Left lung (tissue), 10 donors: ENCODE data around the gene FHL2. TPM values are rescaled to one million over a fixed set of nuclear protein-coding genes. Genes with fewer than 3 reads are reported as not detected.

Source experiments
- ATAC-seq: fragments of 200-7000 bp; cut with Tn5 transposase; one replicate; pipeline ENCODE4 v1.9.1; 2020; ENCODE audit warnings: moderate library complexity
- DNase-seq, 4 donors: peaks; one replicate each; pipeline ENCODE4 v3.0.0-alpha.2; 2013 to 2020
- H3K27ac ChIP-seq, 2 donors: fragments of 200-600 bp; sonication (generic) in 1 of 2; one replicate each; pipeline versions ENCODE4 v1.5.0 to v1.8.0; 2020 to 2021
- H3K27me3 ChIP-seq, 2 donors: fragments of 200-600 bp; sonication (generic) in 1 of 2; one replicate each; pipeline versions ENCODE4 v1.5.0 to v1.8.0; 2020 to 2021
- H3K36me3 ChIP-seq, 2 donors: fragments of 200-600 bp; sonication (generic) in 1 of 2; one replicate each; pipeline versions ENCODE4 v1.5.0 to v1.8.0; 2020 to 2021
- H3K4me1 ChIP-seq, 2 donors: fragments of 200-600 bp; one replicate each; pipeline ENCODE4 v1.8.0; 2021
- H3K4me3 ChIP-seq, 2 donors: fragments of 200-600 bp; sonication (generic) in 1 of 2; one replicate each; pipeline versions ENCODE4 v1.5.0 to v1.8.0; 2020 to 2021; ENCODE audit warnings: mild to moderate bottlenecking in 1 of 2
- H3K9me3 ChIP-seq, 2 donors: fragments of 200-600 bp; sonication (generic) in 1 of 2; one replicate each; pipeline versions ENCODE4 v1.5.0 to v1.8.0; 2020 to 2021
- CTCF ChIP-seq, 2 donors: fragments of 200-600 bp; sonication (generic) in 1 of 2; IDR thresholded peaks; one replicate each; pipeline versions ENCODE4 v1.5.0 to v1.8.0; 2021; ENCODE audit warnings: antibody characterized with exemption in 2 of 2
- intact Hi-C, 2 donors: fragments of 100-400 bp; cut with DNase I; formaldehyde crosslinking; loops; one replicate each; pipeline versions ENCODE4 v1.11.2 to v1.14.2; 2022
- polyA plus RNA-seq, 6 donors: library from polyadenylated mRNA; unstranded; fragments of 120-200 nt; gene quantifications; one replicate each; pipeline ENCODE4 v1.2.1, GENCODE V29; 2013; ENCODE audit not compliant: insufficient read length in 6 of 6
- total RNA-seq, 2 donors: library from RNA; stranded (reverse); fragmentation: NEBNext Ultra II Directional; extraction: Animal tissue kit (Norgen Biotek cat#: 25700); gene quantifications; one replicate each; pipeline ENCODE4 v1.2.1, GENCODE V29; 2021
- donor health status: DM: no; HTN: yes; CAD: no.
- donor health status: DM: no; HTN: no; CAD: no.

Gene FHL2
- total and polyA plus RNA-seq, 8 donors, result 5.0 to 30.1 (median 6.6) TPM

GRCh38 chr2:105438104-105438929 is 39.5 kb upstream of the FHL2 start:
- Histone ChIP-seq H3K27me3 (no peaks in the 10 kb centered on the region), H3K27ac (peak overlapping the region; percentile 33 to 37), H3K4me1 (no peaks in the 10 kb centered on the region), H3K36me3 (no peaks in the 10 kb centered on the region), H3K4me3 (no peak overlapping the region), H3K9me3 (no peaks in the 10 kb centered on the region)
- peak; percentile 36 for ATAC-seq
- intact Hi-C loops, result no loop called here
- peak in 1 of 4 donors; percentile 9 for DNase-seq
- no peak for TF ChIP-seq CTCF (IDR thresholded peaks at IDR 0.05)

DNA sequence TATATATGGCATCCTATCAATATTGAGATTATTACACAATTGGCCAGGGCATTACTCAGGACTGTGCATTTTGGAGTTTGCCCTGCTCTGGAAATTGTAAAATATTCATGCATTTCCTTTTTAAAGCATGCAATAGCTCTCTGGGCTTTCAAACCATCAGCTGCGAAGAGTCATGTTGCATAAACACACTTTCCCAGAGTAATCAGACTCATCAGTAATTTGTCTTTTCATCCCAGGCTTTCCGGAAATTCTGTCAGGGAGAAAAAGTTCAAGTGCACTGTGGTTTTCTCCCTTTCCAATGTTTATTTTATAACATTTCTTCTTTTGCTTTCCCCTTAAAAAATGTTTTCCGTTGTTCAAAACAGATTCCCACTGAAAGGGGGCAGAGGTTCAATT is 38.9 kb upstream of the FHL2 start:
- no peak overlapping the region for H3K4me3 ChIP-seq
- intact Hi-C loops, result no loop called here
- no peaks in the 10 kb centered on the region for H3K27me3 ChIP-seq
- no peak for TF ChIP-seq CTCF (IDR thresholded peaks at IDR 0.05)
- H3K27ac ChIP-seq, result peak overlapping the region in 1 of 2 donors; percentile 37
- no peaks in the 10 kb centered on the region for H3K36me3 ChIP-seq
- no peaks in the 10 kb centered on the region for H3K4me1 ChIP-seq
- ATAC-seq (peak; percentile 52), DNase-seq (peak in 1 of 4 donors; percentile 19)
- no peaks in the 10 kb centered on the region for H3K9me3 ChIP-seq

DNA sequence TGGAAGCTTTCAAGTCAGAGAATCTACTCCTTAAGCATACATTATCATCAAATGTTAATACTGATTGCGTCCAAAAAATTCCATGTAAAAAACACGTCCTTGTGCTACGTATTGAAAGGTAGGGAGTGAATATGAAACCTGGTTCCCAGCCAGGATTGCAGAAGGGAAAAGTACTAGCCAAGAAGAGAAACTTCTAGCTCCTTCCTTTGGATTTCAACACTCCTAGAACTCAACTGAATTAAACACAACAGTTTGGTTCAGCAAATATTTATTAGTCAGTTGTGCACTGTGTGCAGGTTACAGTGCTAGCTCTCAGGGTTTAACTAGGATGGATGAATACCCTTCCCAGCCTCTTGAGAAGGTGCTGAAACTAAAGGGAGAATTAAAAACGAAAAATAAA is 33.9 kb upstream of the FHL2 start:
- DNase-seq (no peak), ATAC-seq (peak; percentile 66)
- intact Hi-C loops, result no loop called here
- H3K4me3 ChIP-seq, result no peak overlapping the region
- no peaks in the 10 kb centered on the region for H3K9me3 ChIP-seq
- no peak for TF ChIP-seq CTCF (IDR thresholded peaks at IDR 0.05)
- no peak overlapping the region for H3K27ac ChIP-seq
- no peaks in the 10 kb centered on the region for H3K4me1 ChIP-seq
- H3K36me3 ChIP-seq, result no peaks in the 10 kb centered on the region
- H3K27me3 ChIP-seq, result no peaks in the 10 kb centered on the region

- Histone ChIP-seq H3K27ac (no peak overlapping the region), H3K4me1 (no peaks in the 10 kb centered on the region), H3K27me3 (no peaks in the 10 kb centered on the region), H3K36me3 (no peaks in the 10 kb centered on the region), H3K4me3 (no peak overlapping the region), H3K9me3 (no peaks in the 10 kb centered on the region)
- TF ChIP-seq CTCF (IDR thresholded peaks at IDR 0.05), result no peak
- ATAC-seq, result no peak
- intact Hi-C loops, result no loop called here
- no peak for DNase-seq
Observed at GRCh38 chr2:105432044-105432399, 33.2 kb upstream of the FHL2 start.

GRCh38 chr2:105431367-105432043 is 32.7 kb upstream of the FHL2 start:
- H3K36me3 ChIP-seq, result no peaks in the 10 kb centered on the region
- peaks cover 0 to 4% of the 10 kb centered on the region in 2 donors for H3K27me3 ChIP-seq
- DNase-seq, result peak in 2 of 4 donors; percentile 42 to 44
- H3K9me3 ChIP-seq, result no peaks in the 10 kb centered on the region
- intact Hi-C loops, result no loop called here
- H3K4me1 ChIP-seq, result no peaks in the 10 kb centered on the region
- TF ChIP-seq CTCF (IDR thresholded peaks at IDR 0.05), result no peak
- ATAC-seq, result peak; percentile 30
- no peak overlapping the region for H3K27ac ChIP-seq
- H3K4me3 ChIP-seq, result no peak overlapping the region
